Lower leg skin (tissue), 4 donors: ENCODE data around the gene DENND1C. TPM values are rescaled to one million over a fixed set of nuclear protein-coding genes. Genes with fewer than 3 reads are reported as not detected.

Source experiments
- DNase-seq, 2 donors: peaks; one replicate each; pipeline ENCODE4 v3.0.0-alpha.2; 2019; ENCODE audit warnings: low spot score in 2 of 2
- H3K4me3 ChIP-seq: fragments of 200-600 bp; sonication (generic); 2 replicates; pipeline ENCODE4 v1.5.1; 2017; ENCODE audit warnings: mild to moderate bottlenecking, low read depth; ENCODE audit not compliant: poor library complexity, severe bottlenecking
- CTCF ChIP-seq, 3 donors: fragments of 450-650 bp; IDR thresholded peaks; one replicate each; pipeline ENCODE4 v1.5.1; 2016; ENCODE audit warnings: antibody characterized with exemption in 3 of 3, mild to moderate bottlenecking in 3 of 3, moderate library complexity in 2 of 3
- POLR2A ChIP-seq, 2 donors: fragments of 450-650 bp; IDR thresholded peaks; one replicate each; pipeline ENCODE4 v1.6.1; 2016 to 2017; ENCODE audit warnings: antibody characterized with exemption in 2 of 2, mild to moderate bottlenecking in 1 of 2, moderate library complexity in 1 of 2
- WGBS, 2 donors: methylation state at CpG; one replicate each; pipeline ENCODE4 v1.1.5; 2018; 5-methylcytosine and 5-hydroxymethylcytosine counted together
- intact Hi-C: fragments of 100-400 bp; cut with DNase I; formaldehyde crosslinking; loops from one replicate; pipeline ENCODE4 v1.15.0; 2023; ENCODE audit warnings: low total_unique reads
- total RNA-seq, 4 donors: library from RNA; depleted of rRNA; stranded (reverse); fragments of >200 nt; gene quantifications; one replicate each; pipeline ENCODE4 v1.1.0, GENCODE V29; 2016

DENND1C gene
- total RNA-seq, 4 donors from 2014 or later = 0.61 to 1.9 (median 1.2) TPM

GRCh38 chr19:6491802-6492592, 10.4 kb upstream of the DENND1C start:
- intact Hi-C loops = no loop called here
- TF ChIP-seq POLR2A (IDR thresholded peaks at IDR 0.05) (no peak), CTCF (IDR thresholded peaks at IDR 0.05) (no peak)
- WGBS, 2 donors = 81 to 86% methylated on average over 4 of the region's 4 CpGs
- no peak overlapping the region for H3K4me3 ChIP-seq
- no peak for DNase-seq

GRCh38 chr19:6490134-6490533, 8.5 kb upstream of the DENND1C start:
- intact Hi-C loops = no loop called here
- TF ChIP-seq POLR2A (IDR thresholded peaks at IDR 0.05) = no peak
- TF ChIP-seq CTCF (IDR thresholded peaks at IDR 0.05) = no peak
- WGBS, 2 donors = 57 to 70% methylated on average over 2 of the region's 2 CpGs
- DNase-seq = no peak
- H3K4me3 ChIP-seq = no peak overlapping the region

- DNase-seq = no peak
- H3K4me3 ChIP-seq = no peak overlapping the region
- TF ChIP-seq CTCF (IDR thresholded peaks at IDR 0.05) = no peak
- no peak for TF ChIP-seq POLR2A (IDR thresholded peaks at IDR 0.05)
- intact Hi-C loops = no loop called here
- 64 to 66% methylated on average over 15 of the region's 15 CpGs for WGBS, 2 donors
These were observed 7.9 kb upstream of the DENND1C start for GRCh38 chr19:6489278-6490061.

- intact Hi-C loops = no loop called here
- whole genome bisulfite sequencing, 2 donors = 90 to 91% methylated on average over 7 of the region's 7 CpGs
- TF ChIP-seq POLR2A (IDR thresholded peaks at IDR 0.05) (no peak), CTCF (IDR thresholded peaks at IDR 0.05) (no peak)
These were observed 3.2 kb upstream of the DENND1C start for GRCh38 chr19:6484831-6485230.

GRCh38 chr19:6484230-6484629, 2.6 kb upstream of the DENND1C start:
- TF ChIP-seq POLR2A (IDR thresholded peaks at IDR 0.05) (no peak), CTCF (IDR thresholded peaks at IDR 0.05) (no peak)
- no peak overlapping the region for H3K4me3 ChIP-seq
- WGBS, 2 donors = 76 to 84% methylated on average over 8 of the region's 8 CpGs
- intact Hi-C loops = no loop called here
- DNase-seq = no peak

More at GRCh38 chr19:6484831-6485230, 3.2 kb upstream of the DENND1C start:
- no peak overlapping the region for H3K4me3 ChIP-seq
- DNase-seq = no peak
